Activated CD8-positive, alpha-beta memory T cell treated with anti-CD3 and anti-CD28 coated beads, Interleukin-2, amount 50 U/mL, for 1 hour (primary cell): ENCODE data around the gene PPAT.
"Not testable (repeated sequence)": the region's sequence is repeated elsewhere in the genome, so short reads cannot be mapped to it uniquely, and the experiment has no call there.

Source experiments
- DNase-seq: peaks from one replicate; pipeline ENCODE4 v3.0.0-alpha.2; 2020; ENCODE audit errors: extremely low read depth

PPAT gene

GRCh38 chr4:56435140-56435926 is at the start of gene PPAT:
TSS of gene PPAT (minus strand) at chr4:56435615. CDS start at chr4:56435477, 138 bp downstream.
- DNase-seq: peak; percentile 91

- no peak for DNase-seq
These were observed 45.3 kb upstream of the PPAT start for GRCh38 chr4:56480691-56481090.

- DNase-seq: no peak
These were observed 41.8 kb upstream of the PPAT start for GRCh38 chr4:56477192-56477702.

GRCh38 chr4:56475917-56476316 is 40.5 kb upstream of the PPAT start:
- DNase-seq: no peak

- DNase-seq: no peak
These were observed 34.2 kb upstream of the PPAT start for GRCh38 chr4:56469489-56470210.

- DNase-seq: no peak
These were observed 32.6 kb upstream of the PPAT start for GRCh38 chr4:56468097-56468422.

- peak; percentile 74 for DNase-seq
These were observed 32.1 kb upstream of the PPAT start, which contains the start of gene SRP72 for GRCh38 chr4:56467284-56468096. TSS of gene SRP72 (plus strand) at chr4:56467617. CDS start at chr4:56467636, 19 bp downstream.

GRCh38 chr4:56466910-56467283 is 31.5 kb upstream of the PPAT start:
- DNase-seq: no peak

- not testable (repeated sequence) for DNase-seq
These were observed 30.9 kb upstream of the PPAT start for GRCh38 chr4:56466296-56466761.

GRCh38 chr4:56465599-56466295 is 30.3 kb upstream of the PPAT start:
- DNase-seq: no peak

- no peak for DNase-seq
These were observed 29.2 kb upstream of the PPAT start for GRCh38 chr4:56464581-56464980.

GRCh38 chr4:56463711-56464110 is 28.3 kb upstream of the PPAT start:
- no peak for DNase-seq

GRCh38 chr4:56462157-56462556 is 26.7 kb upstream of the PPAT start:
- DNase-seq: no peak

- DNase-seq: no peak
These were observed 24.7 kb upstream of the PPAT start for GRCh38 chr4:56460085-56460484.

GRCh38 chr4:56450342-56450741 is 14.9 kb upstream of the PPAT start:
- DNase-seq: no peak

- DNase-seq: not testable (repeated sequence)
These were observed 14.1 kb upstream of the PPAT start for GRCh38 chr4:56449475-56449874.

- DNase-seq: no peak
These were observed 12.9 kb upstream of the PPAT start for GRCh38 chr4:56448301-56448700.

GRCh38 chr4:56445699-56446098 is 10.3 kb upstream of the PPAT start:
- no peak for DNase-seq

- DNase-seq: no peak
These were observed 9.3 kb upstream of the PPAT start for GRCh38 chr4:56444719-56445118.

GRCh38 chr4:56440983-56441382 is 5.6 kb upstream of the PPAT start:
- no peak for DNase-seq

GRCh38 chr4:56438766-56439165 is 3.4 kb upstream of the PPAT start:
- DNase-seq: no peak
